Fibroblast of skin of back (primary cell): ENCODE data around the gene PIH1D2.
"Not testable (repeated sequence)": the region's sequence is repeated elsewhere in the genome, so short reads cannot be mapped to it uniquely, and the experiment has no call there.

ENCODE experiments used
- DNase-seq: peaks from one replicate; pipeline ENCODE4 v3.0.0-alpha.2; 2013

PIH1D2 gene

DNA sequence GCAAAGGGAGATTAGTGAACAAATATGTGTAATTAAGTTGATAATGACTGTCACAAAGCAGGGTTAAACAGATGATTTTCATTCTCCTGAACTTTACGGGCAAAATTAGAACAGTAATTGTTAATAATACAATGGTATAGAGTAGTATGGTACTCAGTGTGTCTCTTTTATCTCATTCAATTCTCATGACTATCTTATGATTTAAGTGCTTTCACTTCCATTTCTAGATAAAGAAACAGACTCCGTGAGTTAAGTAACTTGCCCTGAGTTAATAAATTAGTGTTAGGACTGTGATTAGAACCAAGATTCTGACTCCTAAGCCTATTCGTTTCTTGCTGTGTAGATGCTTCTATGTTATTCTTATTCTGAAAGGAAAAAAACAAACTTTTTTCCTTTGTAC, 22.0 kb downstream of the PIH1D2 start:
- DNase-seq = no peak

GRCh38 chr11:112050721-112051120, 23.1 kb downstream of the PIH1D2 start:
- no peak for DNase-seq

GRCh38 chr11:112049777-112050176, 24.0 kb downstream of the PIH1D2 start:
- DNase-seq = no peak

DNA sequence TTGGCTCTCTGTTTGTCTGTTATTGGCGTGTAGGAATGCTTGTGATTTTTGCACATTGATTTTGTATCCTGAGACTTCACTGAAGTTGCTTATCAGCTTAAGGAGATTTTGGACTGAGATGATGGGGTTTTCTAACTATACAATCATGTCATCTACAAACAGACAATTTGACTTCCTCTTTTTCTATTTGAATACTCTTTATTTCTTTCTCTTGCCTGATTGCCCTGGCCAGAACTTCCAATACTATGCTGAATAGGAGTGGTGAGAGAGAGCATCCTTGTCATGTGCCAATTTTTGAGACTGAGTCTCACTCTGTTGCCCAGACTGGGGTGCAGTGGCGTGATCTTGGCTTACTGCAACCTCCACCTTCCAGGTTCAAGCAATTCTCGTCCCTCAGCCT, 25.6 kb downstream of the PIH1D2 start:
- not testable (repeated sequence) for DNase-seq

- DNase-seq = not testable (repeated sequence)
These were observed 27.2 kb downstream of the PIH1D2 start for GRCh38 chr11:112046647-112047046.

DNA sequence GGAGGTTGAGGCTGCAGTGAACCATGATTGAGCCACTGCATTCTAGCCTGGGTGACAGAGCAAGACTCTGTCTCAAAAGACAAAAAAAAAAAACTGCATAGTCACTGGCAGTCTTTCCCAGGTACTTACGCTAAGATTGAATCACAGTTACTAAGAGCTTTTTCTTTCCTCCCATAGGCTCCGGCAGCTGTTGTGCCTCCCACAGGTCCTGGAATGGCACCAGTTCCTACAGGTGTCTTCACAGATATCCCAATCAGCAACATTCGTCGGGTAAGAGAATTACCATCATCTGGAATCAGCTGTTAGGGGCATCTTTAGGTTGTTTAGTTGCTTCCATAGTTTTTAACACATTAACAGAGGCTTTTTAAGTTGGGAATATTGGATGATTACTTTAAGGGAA, 28.9 kb downstream of the PIH1D2 start:
- DNase-seq = no peak

DNA sequence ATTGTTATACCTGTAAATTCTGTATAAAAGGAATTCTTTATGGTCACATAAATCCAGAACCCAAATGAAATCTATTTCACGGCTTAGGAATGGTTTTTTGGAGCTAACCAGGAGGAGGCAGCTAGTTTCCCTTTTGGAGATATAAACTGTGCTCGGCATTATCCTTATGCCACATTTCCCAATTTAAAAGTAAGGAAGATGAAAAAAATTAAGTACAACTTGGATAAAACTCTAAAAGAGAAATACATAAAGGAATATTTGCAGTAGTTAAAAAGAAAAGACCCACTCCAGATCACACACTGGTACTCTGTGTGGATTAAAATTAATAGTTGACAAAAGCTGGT, 30.9 kb downstream of the PIH1D2 start:
- no peak for DNase-seq

GRCh38 chr11:112042161-112042960, 31.5 kb downstream of the PIH1D2 start:
- DNase-seq = peak; percentile 33

- no peak for DNase-seq
These were observed 36.3 kb downstream of the PIH1D2 start for GRCh38 chr11:112037527-112037926.

DNA sequence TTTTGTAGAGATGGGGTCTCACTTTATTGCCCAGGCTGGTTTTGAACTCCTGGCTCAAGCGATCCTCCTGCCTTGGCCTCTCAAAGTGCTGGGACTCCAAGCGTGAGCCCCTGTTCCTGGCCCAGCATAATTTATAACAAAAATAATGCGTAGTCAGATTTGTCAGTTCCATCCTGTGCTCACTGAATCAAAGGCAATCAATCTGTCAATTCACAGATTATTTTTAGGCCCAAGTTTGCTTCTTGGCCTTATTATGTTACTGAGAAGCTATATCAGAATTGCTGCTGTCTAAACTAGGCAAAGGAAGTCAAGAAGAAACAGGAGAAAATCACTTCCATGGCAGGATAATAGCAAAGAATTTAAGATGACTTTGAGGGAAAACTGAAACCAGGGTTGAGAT, 39.9 kb downstream of the PIH1D2 start:
- peak; percentile 14 for DNase-seq

DNA sequence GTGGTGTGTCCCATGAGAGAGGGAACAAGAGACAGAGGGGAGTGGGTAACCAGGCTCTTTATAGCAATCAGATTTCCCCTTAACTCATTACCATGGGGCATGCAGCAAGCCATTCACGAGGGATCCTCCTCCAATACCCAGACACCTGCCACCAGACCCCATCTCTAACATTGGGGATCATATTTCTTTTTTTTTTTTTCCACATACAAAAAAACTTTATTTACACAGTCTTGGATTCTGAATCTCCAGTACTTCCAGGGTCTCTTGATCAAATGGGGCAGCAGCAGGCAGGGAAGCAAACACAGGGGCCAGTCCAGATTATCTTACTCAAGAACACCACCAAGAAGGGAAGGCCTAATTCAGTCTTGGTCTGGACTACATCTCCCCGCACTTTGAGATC, 44.4 kb downstream of the PIH1D2 start:
- DNase-seq = no peak

DNA sequence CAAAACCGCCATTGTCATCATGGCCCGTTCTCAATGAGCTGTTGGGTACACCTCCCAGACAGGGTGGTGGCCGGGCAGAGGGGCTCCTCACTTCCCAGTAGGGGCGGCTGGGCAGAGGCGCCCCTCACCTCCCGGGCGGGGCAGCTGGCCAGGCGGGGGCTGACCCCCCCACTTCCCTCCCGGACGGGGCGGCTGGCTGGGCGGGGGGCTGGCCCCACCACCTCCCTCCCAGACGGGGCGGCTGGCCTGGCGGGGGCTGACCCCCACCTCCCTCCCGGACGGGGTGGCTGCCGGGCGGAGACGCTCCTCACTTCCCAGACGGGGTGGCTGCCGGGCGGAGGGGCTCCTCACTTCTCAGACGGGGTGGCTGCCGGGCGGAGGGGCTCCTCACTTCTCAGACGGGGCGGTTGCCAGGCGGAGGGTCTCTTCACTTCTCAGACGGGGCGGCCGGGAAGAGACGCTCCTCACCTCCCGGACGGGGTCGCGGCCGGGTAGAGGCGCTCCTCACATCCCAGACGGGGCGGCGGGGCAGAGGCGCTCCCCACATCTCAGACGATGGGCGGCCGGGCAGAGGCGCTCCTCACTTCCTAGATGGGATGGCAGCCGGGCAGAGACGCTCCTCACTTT, 46.9 kb downstream of the PIH1D2 start:
- DNase-seq = not testable (repeated sequence)

DNA sequence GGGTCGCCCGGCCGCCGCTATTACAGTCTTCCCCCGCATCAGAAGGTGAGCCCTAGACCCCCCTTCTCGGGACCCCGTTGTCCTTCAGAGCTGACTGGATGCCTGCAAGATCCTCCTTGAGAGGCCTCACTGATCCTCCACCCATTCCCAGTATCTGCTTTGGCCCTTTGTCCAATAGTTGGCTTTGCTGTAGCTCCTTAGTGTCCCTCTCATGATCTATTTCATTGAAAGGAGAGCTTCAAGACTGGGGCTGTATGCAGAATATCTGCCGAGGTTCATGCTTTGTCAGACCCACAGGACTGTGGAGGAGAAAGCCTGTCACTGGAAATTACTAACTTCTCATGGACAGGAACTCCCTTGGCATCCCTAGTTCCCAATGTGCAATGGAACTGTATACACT, 48.1 kb downstream of the PIH1D2 start:
- DNase-seq = peak; percentile 20

- DNase-seq = peak; percentile 85
These were observed 48.8 kb downstream of the PIH1D2 start, which contains the start of gene DLAT for GRCh38 chr11:112024773-112025678. Gene DLAT (plus strand): TSS chr11:112025408. CDS start chr11:112025473, 65 bp downstream.

- DNase-seq = no peak
These were observed 49.5 kb downstream of the PIH1D2 start for GRCh38 chr11:112024178-112024772.

DNA sequence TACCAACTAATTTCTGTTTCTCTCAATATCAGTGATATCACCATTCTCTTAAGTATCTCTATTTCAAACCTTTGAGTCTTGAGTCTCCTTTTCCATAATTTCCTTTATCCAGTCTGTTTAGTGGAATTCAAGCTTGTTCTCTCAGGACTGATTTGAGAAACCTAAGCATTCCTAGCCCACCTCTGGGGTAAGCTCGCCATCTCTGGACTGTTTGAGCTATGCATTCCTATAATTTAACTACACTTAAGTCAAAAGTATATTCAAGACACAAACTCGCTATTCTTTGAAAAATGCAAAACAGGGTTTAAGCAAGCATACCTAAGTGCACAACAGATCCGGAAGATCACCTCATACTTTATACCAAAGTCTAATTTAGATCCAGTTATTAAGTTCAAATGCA, 50.7 kb downstream of the PIH1D2 start:
- DNase-seq = no peak

DNA sequence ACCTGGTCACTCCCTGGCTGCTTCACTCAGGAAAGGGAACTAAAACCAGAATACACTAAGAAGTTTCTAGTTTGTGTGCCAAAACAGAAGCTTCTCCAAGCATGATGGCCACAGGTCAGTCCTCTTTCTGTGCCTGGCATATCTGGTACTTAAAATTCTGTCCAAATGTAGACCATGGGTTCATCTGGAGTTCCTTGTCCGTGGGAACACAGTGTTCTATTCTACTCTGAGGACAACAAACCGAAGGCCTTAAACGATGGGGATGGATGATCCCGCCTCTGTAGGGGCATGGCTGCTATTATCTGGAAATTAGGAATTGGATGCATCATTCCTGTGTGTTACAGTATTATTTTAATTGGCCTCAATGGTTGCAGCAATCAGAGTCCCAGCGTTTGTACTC, 54.8 kb downstream of the PIH1D2 start:
- DNase-seq = no peak
